DOHH2 (cell line): ENCODE measurements around the gene CCDC195.

ENCODE experiments used
- H3F3A ChIP-seq: fragments of 200-600 bp; sonication (generic), shearing (Covaris generic); 2 replicates; pipeline ENCODE4 v1.6.0; 2016; ENCODE audit warnings: antibody characterized with exemption, mild to moderate bottlenecking; ENCODE audit not compliant: control insufficient read depth, insufficient read depth
- H3K27ac ChIP-seq: fragments of 200-600 bp; sonication (generic); 2 replicates; pipeline ENCODE4 v1.5.1; 2014; ENCODE audit warnings: low read depth, mild to moderate bottlenecking, low read length, moderate library complexity
- H3K27me3 ChIP-seq: fragments of 200-600 bp; sonication (generic); 2 replicates; pipeline ENCODE4 v1.6.1; 2014; ENCODE audit warnings: mild to moderate bottlenecking, low read length, mixed read lengths; ENCODE audit not compliant: control insufficient read depth
- H3K36me3 ChIP-seq: fragments of 200-600 bp; sonication (generic); 2 replicates; pipeline ENCODE4 v1.6.1; 2014; ENCODE audit warnings: mild to moderate bottlenecking, low read length, moderate library complexity, mixed read lengths; ENCODE audit not compliant: control insufficient read depth
- H3K4me1 ChIP-seq: fragments of 200-600 bp; sonication (generic); 2 replicates; pipeline ENCODE4 v1.6.1; 2014; ENCODE audit warnings: mild to moderate bottlenecking, low read length, mixed read lengths; ENCODE audit not compliant: control insufficient read depth
- H3K4me2 ChIP-seq: fragments of 200-600 bp; sonication (generic); 2 replicates; pipeline ENCODE4 v1.6.0; 2014; ENCODE audit warnings: mild to moderate bottlenecking, low read length, moderate library complexity
- H3K4me3 ChIP-seq: fragments of 200-600 bp; sonication (generic); 2 replicates; pipeline ENCODE4 v1.5.1; 2014; ENCODE audit warnings: mild to moderate bottlenecking, low read length, mixed read lengths
- H3K79me2 ChIP-seq: fragments of 200-600 bp; sonication (generic); 2 replicates; pipeline ENCODE4 v1.6.1; 2014; ENCODE audit warnings: mild to moderate bottlenecking, low read length, mixed read lengths; ENCODE audit not compliant: control insufficient read depth
- H3K9me2 ChIP-seq: fragments of 200-600 bp; sonication (generic); replicated peaks from 2 replicates; pipeline ENCODE4 v1.6.1; 2014; ENCODE audit warnings: mild to moderate bottlenecking, low read length, mixed read lengths; ENCODE audit not compliant: control insufficient read depth
- H3K9me3 ChIP-seq: fragments of 200-600 bp; sonication (generic); 2 replicates; pipeline ENCODE4 v1.6.1; 2014; ENCODE audit warnings: antibody characterized with exemption, low read length, mixed read lengths; ENCODE audit not compliant: control insufficient read depth, insufficient read depth
- H4K20me1 ChIP-seq: fragments of 200-600 bp; sonication (generic); 2 replicates; pipeline ENCODE4 v1.6.0; 2014; ENCODE audit warnings: low read depth, mild to moderate bottlenecking, antibody characterized with exemption, low read length, moderate library complexity; ENCODE audit not compliant: control insufficient read depth, insufficient read depth
- EZH2phosphoT487 ChIP-seq: fragments of 200-600 bp; sonication (generic); IDR thresholded peaks from 2 replicates; pipeline ENCODE4 v1.6.1; 2017; ENCODE audit warnings: borderline replicate concordance, mild to moderate bottlenecking, antibody characterized with exemption, low read length, moderate library complexity, mixed read lengths
- TF ChIP-seq, protein P1 (sequence below): fragments of 200-600 bp; sonication (generic); IDR thresholded peaks from one replicate; pipeline ENCODE4 v1.5.1; 2014; ENCODE audit warnings: antibody characterized with exemption, mild to moderate bottlenecking, low read depth, low read length; ENCODE audit not compliant: poor library complexity, severe bottlenecking

The CCDC195 gene

GRCh38 chr2:224731665-224732064 lies 15.5 kb upstream of the CCDC195 start:
- Histone ChIP-seq H3K27ac (no peak overlapping the region), H3F3A (no peaks in the 10 kb centered on the region), H3K4me3 (no peak overlapping the region), H3K4me2 (no peak overlapping the region), H3K4me1 (no peaks in the 10 kb centered on the region), H3K36me3 (no peaks in the 10 kb centered on the region), H4K20me1 (no peaks in the 10 kb centered on the region), H3K27me3 (no peaks in the 10 kb centered on the region), H3K9me2 (no peaks in the 10 kb centered on the region), H3K79me2 (no peaks in the 10 kb centered on the region), H3K9me3 (peaks cover 12% of the 10 kb centered on the region)
- TF ChIP-seq EZH2phosphoT487 = no peak
- TF ChIP-seq, protein P1, sequence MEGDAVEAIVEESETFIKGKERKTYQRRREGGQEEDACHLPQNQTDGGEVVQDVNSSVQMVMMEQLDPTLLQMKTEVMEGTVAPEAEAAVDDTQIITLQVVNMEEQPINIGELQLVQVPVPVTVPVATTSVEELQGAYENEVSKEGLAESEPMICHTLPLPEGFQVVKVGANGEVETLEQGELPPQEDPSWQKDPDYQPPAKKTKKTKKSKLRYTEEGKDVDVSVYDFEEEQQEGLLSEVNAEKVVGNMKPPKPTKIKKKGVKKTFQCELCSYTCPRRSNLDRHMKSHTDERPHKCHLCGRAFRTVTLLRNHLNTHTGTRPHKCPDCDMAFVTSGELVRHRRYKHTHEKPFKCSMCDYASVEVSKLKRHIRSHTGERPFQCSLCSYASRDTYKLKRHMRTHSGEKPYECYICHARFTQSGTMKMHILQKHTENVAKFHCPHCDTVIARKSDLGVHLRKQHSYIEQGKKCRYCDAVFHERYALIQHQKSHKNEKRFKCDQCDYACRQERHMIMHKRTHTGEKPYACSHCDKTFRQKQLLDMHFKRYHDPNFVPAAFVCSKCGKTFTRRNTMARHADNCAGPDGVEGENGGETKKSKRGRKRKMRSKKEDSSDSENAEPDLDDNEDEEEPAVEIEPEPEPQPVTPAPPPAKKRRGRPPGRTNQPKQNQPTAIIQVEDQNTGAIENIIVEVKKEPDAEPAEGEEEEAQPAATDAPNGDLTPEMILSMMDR = no peak

- Histone ChIP-seq H3K9me3 (peaks cover 6% of the 10 kb centered on the region; the same call in 1 of the 2 replicates), H3K79me2 (no peaks in the 10 kb centered on the region), H3K27me3 (no peaks in the 10 kb centered on the region), H3F3A (no peaks in the 10 kb centered on the region), H3K4me3 (no peak overlapping the region), H3K4me1 (no peaks in the 10 kb centered on the region), H3K36me3 (no peaks in the 10 kb centered on the region), H3K9me2 (no peaks in the 10 kb centered on the region), H3K27ac (no peak overlapping the region), H3K4me2 (no peak overlapping the region), H4K20me1 (no peaks in the 10 kb centered on the region)
- no peak for TF ChIP-seq EZH2phosphoT487
- TF ChIP-seq, protein P1 = no peak
These were observed 13.3 kb upstream of the CCDC195 start for GRCh38 chr2:224729435-224729834.

DNA sequence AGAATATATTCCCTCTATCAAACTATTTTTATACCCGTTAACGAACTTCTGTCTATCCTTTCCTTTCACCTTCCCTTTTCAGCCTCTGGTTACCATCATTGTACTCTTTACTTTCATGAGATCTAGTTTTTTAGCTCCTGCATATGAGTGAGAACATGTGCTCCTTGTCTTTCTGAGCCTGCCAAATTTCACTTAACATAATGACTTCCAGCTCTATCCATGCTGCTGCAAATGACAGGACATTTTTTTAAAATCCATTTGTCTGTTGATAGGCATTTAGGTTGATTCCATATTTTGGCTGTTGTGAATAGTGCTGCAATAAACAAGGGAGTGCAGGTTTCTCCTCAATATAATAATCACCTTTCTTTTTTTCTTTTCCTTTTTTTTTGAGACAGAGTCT lies 8.2 kb upstream of the CCDC195 start:
- no peak overlapping the region for H3K27ac ChIP-seq

More for the DNA sequence above, 8.2 kb upstream of the CCDC195 start:
- Histone ChIP-seq H3K4me3 (no peak overlapping the region), H3K4me2 (no peak overlapping the region), H3F3A (no peaks in the 10 kb centered on the region), H3K79me2 (no peaks in the 10 kb centered on the region), H3K9me2 (no peaks in the 10 kb centered on the region), H3K4me1 (no peaks in the 10 kb centered on the region), H4K20me1 (no peaks in the 10 kb centered on the region), H3K9me3 (no peaks in the 10 kb centered on the region; the same call in 1 of the 2 replicates), H3K36me3 (no peaks in the 10 kb centered on the region), H3K27me3 (no peaks in the 10 kb centered on the region)
- TF ChIP-seq, protein P1 = no peak
- TF ChIP-seq EZH2phosphoT487 = no peak
